ENCODE data around the gene FAM78A. TPM values are rescaled to one million over a fixed set of nuclear protein-coding genes. Genes with fewer than 3 reads are reported as not detected.

FAM78A gene
- total RNA-seq, 1 experiment from 2014 or later, result 3.4 TPM

DNA sequence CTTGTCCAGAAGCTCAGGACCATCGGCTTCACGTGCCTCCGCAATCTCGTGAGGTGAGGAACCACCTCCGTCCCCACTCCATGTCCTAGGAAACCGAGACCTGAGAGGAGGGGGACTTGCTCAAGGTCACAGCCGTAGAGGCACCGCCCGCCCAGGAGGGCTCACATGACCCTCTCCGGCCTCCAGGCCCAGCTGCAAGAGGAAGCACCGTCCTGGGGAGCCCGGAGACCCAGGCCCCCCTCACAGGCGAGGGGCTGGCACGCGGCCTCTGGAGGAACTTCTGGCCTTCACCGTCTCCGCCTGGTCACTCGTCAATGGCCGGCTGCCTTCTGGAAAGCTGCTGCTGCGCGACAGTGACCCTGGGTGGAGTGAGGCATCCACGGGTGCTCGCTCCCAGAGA is 24.2 kb downstream of the FAM78A start:
- RAD21 ChIA-PET (ENCODE audit: low non-redundant PET in 1 of 2, low total read pairs in 2 of 2, uncharacterized antibody in 2 of 2, unreplicated experiment in 2 of 2), result no interaction called here

DNA sequence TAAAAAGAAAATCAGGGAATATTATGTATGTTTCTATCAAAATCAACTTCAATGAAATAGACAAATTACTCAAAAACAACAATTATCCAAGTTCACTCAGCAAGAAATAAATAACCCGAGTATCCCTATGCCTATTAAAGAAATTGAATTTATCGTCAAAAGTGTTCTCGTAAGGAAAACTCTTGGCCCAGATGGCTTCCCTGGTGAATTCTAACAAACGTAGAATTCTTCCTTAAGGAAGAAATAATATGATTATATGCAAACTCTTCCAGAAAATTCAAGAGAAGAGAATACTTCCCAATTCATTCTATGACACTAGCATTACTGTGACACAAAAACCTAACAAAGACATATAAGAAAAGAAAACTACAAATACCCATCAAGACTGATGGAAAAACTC is 29.7 kb downstream of the FAM78A start:
- Histone ChIP-seq H3K4me2 (ENCODE audit: low read length) (no peak overlapping the region), H3K9ac (ENCODE audit: low read length) (no peak overlapping the region), H3K9me2 (ENCODE audit: insufficient read depth) (no peaks in the 10 kb centered on the region), H3K27me3 (ENCODE audit: insufficient read depth, low read length) (no peaks in the 10 kb centered on the region), H3K4me1 (ENCODE audit: control insufficient read depth in 1 of 2, insufficient read depth in 2 of 2, low read length in 2 of 2) (no peaks in the 10 kb centered on the region), H4K20me1 (ENCODE audit: insufficient read depth) (no peaks in the 10 kb centered on the region), H3K9me3 (ENCODE audit: control insufficient read depth in 1 of 2, insufficient read depth in 1 of 2, low read depth in 1 of 2, low read length in 2 of 2) (no peaks in the 10 kb centered on the region), H3K36me3 (ENCODE audit: control insufficient read depth in 1 of 2, insufficient read depth in 2 of 2, low read length in 2 of 2) (no peaks in the 10 kb centered on the region), H3K79me2 (ENCODE audit: insufficient read depth, low read length) (no peaks in the 10 kb centered on the region), H3K4me3 (replicated peaks in 1 of 2; ENCODE audit: low read depth in 1 of 2, low read length in 2 of 2) (no peak overlapping the region), H2AFZ (ENCODE audit: low read depth, low read length, poor library complexity, severe bottlenecking) (no peak overlapping the region), H3K27ac (ENCODE audit: low read depth, low read length) (no peak overlapping the region)
- intact Hi-C loops (cut with micrococcal nuclease), result no loop called here
- ChIA-PET RAD21 (ENCODE audit: low non-redundant PET in 1 of 2, low total read pairs in 2 of 2, uncharacterized antibody in 2 of 2, unreplicated experiment in 2 of 2) (no interaction called here), POLR2A (no interaction called here), CTCF (no interaction called here)
- no TSS peak for BruUV-seq (replicated peaks)
- DNase-seq (ENCODE audit: low read depth, low spot score), result no peak
- no peak for ATAC-seq
- TF ChIP-seq CEBPB (IDR thresholded peaks at IDR 0.05; ENCODE audit: low read depth), result no peak
- TF ChIP-seq SIN3A (IDR thresholded peaks at IDR 0.05; ENCODE audit: low read depth), result no peak
- no peak for TF ChIP-seq ZFX (IDR thresholded peaks at IDR 0.05)
- TF ChIP-seq, protein P1, sequence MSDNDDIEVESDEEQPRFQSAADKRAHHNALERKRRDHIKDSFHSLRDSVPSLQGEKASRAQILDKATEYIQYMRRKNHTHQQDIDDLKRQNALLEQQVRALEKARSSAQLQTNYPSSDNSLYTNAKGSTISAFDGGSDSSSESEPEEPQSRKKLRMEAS (IDR thresholded peaks at IDR 0.05), result no peak
- no peak for TF ChIP-seq CBX3 (IDR thresholded peaks at IDR 0.05; ENCODE audit: low read depth)
- TF ChIP-seq SP1 (IDR thresholded peaks at IDR 0.05; ENCODE audit: low read depth), result no peak
- no peak for TF ChIP-seq RAD21 (IDR thresholded peaks at IDR 0.05; ENCODE audit: low read depth)
- no peak for TF ChIP-seq TCF7L2 (IDR thresholded peaks at IDR 0.05; ENCODE audit: borderline replicate concordance, extremely low read depth, insufficient read depth, insufficient read length)
- TF ChIP-seq, protein P2, sequence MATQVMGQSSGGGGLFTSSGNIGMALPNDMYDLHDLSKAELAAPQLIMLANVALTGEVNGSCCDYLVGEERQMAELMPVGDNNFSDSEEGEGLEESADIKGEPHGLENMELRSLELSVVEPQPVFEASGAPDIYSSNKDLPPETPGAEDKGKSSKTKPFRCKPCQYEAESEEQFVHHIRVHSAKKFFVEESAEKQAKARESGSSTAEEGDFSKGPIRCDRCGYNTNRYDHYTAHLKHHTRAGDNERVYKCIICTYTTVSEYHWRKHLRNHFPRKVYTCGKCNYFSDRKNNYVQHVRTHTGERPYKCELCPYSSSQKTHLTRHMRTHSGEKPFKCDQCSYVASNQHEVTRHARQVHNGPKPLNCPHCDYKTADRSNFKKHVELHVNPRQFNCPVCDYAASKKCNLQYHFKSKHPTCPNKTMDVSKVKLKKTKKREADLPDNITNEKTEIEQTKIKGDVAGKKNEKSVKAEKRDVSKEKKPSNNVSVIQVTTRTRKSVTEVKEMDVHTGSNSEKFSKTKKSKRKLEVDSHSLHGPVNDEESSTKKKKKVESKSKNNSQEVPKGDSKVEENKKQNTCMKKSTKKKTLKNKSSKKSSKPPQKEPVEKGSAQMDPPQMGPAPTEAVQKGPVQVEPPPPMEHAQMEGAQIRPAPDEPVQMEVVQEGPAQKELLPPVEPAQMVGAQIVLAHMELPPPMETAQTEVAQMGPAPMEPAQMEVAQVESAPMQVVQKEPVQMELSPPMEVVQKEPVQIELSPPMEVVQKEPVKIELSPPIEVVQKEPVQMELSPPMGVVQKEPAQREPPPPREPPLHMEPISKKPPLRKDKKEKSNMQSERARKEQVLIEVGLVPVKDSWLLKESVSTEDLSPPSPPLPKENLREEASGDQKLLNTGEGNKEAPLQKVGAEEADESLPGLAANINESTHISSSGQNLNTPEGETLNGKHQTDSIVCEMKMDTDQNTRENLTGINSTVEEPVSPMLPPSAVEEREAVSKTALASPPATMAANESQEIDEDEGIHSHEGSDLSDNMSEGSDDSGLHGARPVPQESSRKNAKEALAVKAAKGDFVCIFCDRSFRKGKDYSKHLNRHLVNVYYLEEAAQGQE (IDR thresholded peaks at IDR 0.05; ENCODE audit: low read depth), result no peak
- no peak for TF ChIP-seq EZH2phosphoT487 (IDR thresholded peaks at IDR 0.05; ENCODE audit: borderline replicate concordance)
- no peak for TF ChIP-seq SRF (IDR thresholded peaks at IDR 0.05; ENCODE audit: low read depth)
- TF ChIP-seq ELF1 (IDR thresholded peaks at IDR 0.05; ENCODE audit: borderline replicate concordance, low read depth), result no peak

More for the DNA sequence above, 24.2 kb downstream of the FAM78A start:
- ChIA-PET CTCF (no interaction called here), POLR2A (no interaction called here)
- no peak overlapping the region for H3K4me3 ChIP-seq (replicated peaks in 1 of 2; ENCODE audit: low read depth in 1 of 2, low read length in 2 of 2)
- no peak overlapping the region for H3K9ac ChIP-seq (ENCODE audit: low read length)
- DNase-seq (ENCODE audit: low read depth, low spot score) (no peak), ATAC-seq (no peak)
- peaks cover 0 to 4% of the 10 kb centered on the region in 2 experiments; a peak in 1 of 4 replicates for H3K4me1 ChIP-seq (ENCODE audit: control insufficient read depth in 1 of 2, insufficient read depth in 2 of 2, low read length in 2 of 2)
- no peaks in the 10 kb centered on the region for H4K20me1 ChIP-seq (ENCODE audit: insufficient read depth)
- H3K36me3 ChIP-seq (ENCODE audit: control insufficient read depth in 1 of 2, insufficient read depth in 2 of 2, low read length in 2 of 2), result no peaks in the 10 kb centered on the region
- H3K9me2 ChIP-seq (ENCODE audit: insufficient read depth), result no peaks in the 10 kb centered on the region
- H2AFZ ChIP-seq (ENCODE audit: low read depth, low read length, poor library complexity, severe bottlenecking), result no peak overlapping the region
- no peak for TF ChIP-seq SP1 (IDR thresholded peaks at IDR 0.05; ENCODE audit: low read depth)
- TF ChIP-seq, protein P3, sequence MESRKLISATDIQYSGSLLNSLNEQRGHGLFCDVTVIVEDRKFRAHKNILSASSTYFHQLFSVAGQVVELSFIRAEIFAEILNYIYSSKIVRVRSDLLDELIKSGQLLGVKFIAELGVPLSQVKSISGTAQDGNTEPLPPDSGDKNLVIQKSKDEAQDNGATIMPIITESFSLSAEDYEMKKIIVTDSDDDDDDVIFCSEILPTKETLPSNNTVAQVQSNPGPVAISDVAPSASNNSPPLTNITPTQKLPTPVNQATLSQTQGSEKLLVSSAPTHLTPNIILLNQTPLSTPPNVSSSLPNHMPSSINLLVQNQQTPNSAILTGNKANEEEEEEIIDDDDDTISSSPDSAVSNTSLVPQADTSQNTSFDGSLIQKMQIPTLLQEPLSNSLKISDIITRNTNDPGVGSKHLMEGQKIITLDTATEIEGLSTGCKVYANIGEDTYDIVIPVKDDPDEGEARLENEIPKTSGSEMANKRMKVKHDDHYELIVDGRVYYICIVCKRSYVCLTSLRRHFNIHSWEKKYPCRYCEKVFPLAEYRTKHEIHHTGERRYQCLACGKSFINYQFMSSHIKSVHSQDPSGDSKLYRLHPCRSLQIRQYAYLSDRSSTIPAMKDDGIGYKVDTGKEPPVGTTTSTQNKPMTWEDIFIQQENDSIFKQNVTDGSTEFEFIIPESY (IDR thresholded peaks at IDR 0.05; ENCODE audit: extremely low read depth, insufficient replicate concordance, low read length), result no peak
- no peaks in the 10 kb centered on the region for H3K79me2 ChIP-seq (ENCODE audit: insufficient read depth, low read length)
- no peaks in the 10 kb centered on the region for H3K9me3 ChIP-seq (ENCODE audit: control insufficient read depth in 1 of 2, insufficient read depth in 1 of 2, low read depth in 1 of 2, low read length in 2 of 2)
- H3K27ac ChIP-seq (ENCODE audit: low read depth, low read length), result no peak overlapping the region
- H3K27me3 ChIP-seq (ENCODE audit: insufficient read depth, low read length), result no peaks in the 10 kb centered on the region
- intact Hi-C loops (cut with micrococcal nuclease), result no loop called here
- no peak overlapping the region for H3K4me2 ChIP-seq (ENCODE audit: low read length)
- BruUV-seq (replicated peaks), result no TSS peak

All from HCT116 (cell line).